Kidney epithelial cell (primary cell): ENCODE data around the gene WNT11. TPM values are rescaled to one million over a fixed set of nuclear protein-coding genes. Genes with fewer than 3 reads are reported as not detected.

Experiments
- DNase-seq: peaks from one replicate; pipeline ENCODE4 v3.0.0-alpha.2; 2010; ENCODE audit warnings: low read depth
- H3K27me3 ChIP-seq: 2 replicates; pipeline ENCODE4 v1.6.0; 2011; ENCODE audit warnings: low read length; ENCODE audit not compliant: control insufficient read depth, insufficient read depth
- H3K36me3 ChIP-seq: 2 replicates; pipeline ENCODE4 v1.5.1; 2011; ENCODE audit warnings: low read length; ENCODE audit not compliant: control insufficient read depth, insufficient read depth
- H3K4me3 ChIP-seq: 2 replicates; pipeline ENCODE4 v1.5.1; 2011; ENCODE audit warnings: low read depth, mild to moderate bottlenecking, control low read depth, low read length
- CTCF ChIP-seq: IDR thresholded peaks from 2 replicates; pipeline ENCODE4 v1.5.1; 2011; ENCODE audit warnings: mild to moderate bottlenecking, moderate library complexity, low read length, control low read depth, inconsistent platforms; ENCODE audit not compliant: insufficient read depth, poor library complexity, severe bottlenecking
- total RNA-seq: library from RNA; depleted of rRNA; stranded (reverse); fragments of >200 nt; gene quantifications from 2 replicates; pipeline ENCODE4 v1.2.3, GENCODE V29; 2015

Gene WNT11
- total RNA-seq, 1 donor from 2014 or later, result 0.21 TPM

GRCh38 chr11:76175783-76176182 lies 30.5 kb downstream of the WNT11 start:
- no peak for TF ChIP-seq CTCF
- H3K4me3 ChIP-seq, result no peak overlapping the region
- no peaks in the 10 kb centered on the region for H3K36me3 ChIP-seq
- no peak for DNase-seq
- peaks cover 3% of the 10 kb centered on the region for H3K27me3 ChIP-seq

- Histone ChIP-seq H3K27me3 (peaks cover 6% of the 10 kb centered on the region), H3K36me3 (no peaks in the 10 kb centered on the region), H3K4me3 (no peak overlapping the region)
- no peak for TF ChIP-seq CTCF
- no peak for DNase-seq
Measured at GRCh38 chr11:76174330-76174729, 32.0 kb downstream of the WNT11 start.

- TF ChIP-seq CTCF, result no peak
- no peak for DNase-seq
- H3K4me3 ChIP-seq, result no peak overlapping the region
- no peaks in the 10 kb centered on the region for H3K36me3 ChIP-seq
- H3K27me3 ChIP-seq, result peaks cover 7% of the 10 kb centered on the region
Measured at GRCh38 chr11:76173663-76174062, 32.6 kb downstream of the WNT11 start.

- Histone ChIP-seq H3K36me3 (no peaks in the 10 kb centered on the region), H3K4me3 (no peak overlapping the region), H3K27me3 (peaks cover 7% of the 10 kb centered on the region)
- TF ChIP-seq CTCF, result no peak
- DNase-seq, result no peak
Measured at GRCh38 chr11:76172583-76172982, 33.7 kb downstream of the WNT11 start.

GRCh38 chr11:76170468-76170867 lies 35.8 kb downstream of the WNT11 start:
- Histone ChIP-seq H3K36me3 (no peaks in the 10 kb centered on the region), H3K4me3 (no peak overlapping the region), H3K27me3 (peaks cover 7% of the 10 kb centered on the region)
- no peak for TF ChIP-seq CTCF
- no peak for DNase-seq

GRCh38 chr11:76169473-76169896 lies 36.8 kb downstream of the WNT11 start:
- H3K4me3 ChIP-seq, result no peak overlapping the region
- H3K27me3 ChIP-seq, result peaks cover 9% of the 10 kb centered on the region
- no peak for DNase-seq
- H3K36me3 ChIP-seq, result no peaks in the 10 kb centered on the region
- no peak for TF ChIP-seq CTCF
